HepG2 (cell line): ENCODE data around the gene STOML2. TPM values are rescaled to one million over a fixed set of nuclear protein-coding genes. Genes with fewer than 3 reads are reported as not detected.

Source experiments
- ATF1 ChIP-seq: IDR thresholded peaks from 2 replicates; pipeline ENCODE4 v1.6.1; 2016; ENCODE audit warnings: mild to moderate bottlenecking, control low read depth
- CC2D1A ChIP-seq: sonication (generic); formaldehyde crosslinking; IDR thresholded peaks from 2 replicates; pipeline ENCODE4 v1.8.1; 2023; ENCODE audit warnings: mild to moderate bottlenecking, missing genetic modification reagents
- DDIT3 ChIP-seq: sonication (generic); formaldehyde crosslinking; IDR thresholded peaks from 2 replicates; pipeline ENCODE4 v1.4.0; 2020; ENCODE audit warnings: mild to moderate bottlenecking, missing genetic modification reagents
- ELF3 ChIP-seq: IDR thresholded peaks from 2 replicates; pipeline ENCODE4 v1.6.1; 2016; ENCODE audit warnings: missing genetic modification reagents, missing compliant biosample characterization
- ETV6 ChIP-seq: sonication (generic); formaldehyde crosslinking; conservative IDR thresholded peaks from 2 replicates; pipeline ENCODE4 v1.4.0; 2020; ENCODE audit warnings: missing genetic modification reagents
- EZH2 ChIP-seq: conservative IDR thresholded peaks from 2 replicates; pipeline ENCODE4 v1.6.1; 2012; ENCODE audit warnings: mild to moderate bottlenecking, low read depth, low read length, moderate library complexity
- GLMP ChIP-seq: sonication (generic); formaldehyde crosslinking; IDR thresholded peaks from 2 replicates; pipeline ENCODE4 v1.9.0; 2021; ENCODE audit warnings: missing genetic modification reagents, mild to moderate bottlenecking, borderline replicate concordance
- HHEX ChIP-seq: IDR thresholded peaks from 2 replicates; pipeline ENCODE4 v1.6.1; 2016; ENCODE audit warnings: control low read depth
- HIVEP1 ChIP-seq: sonication (generic); formaldehyde crosslinking; IDR thresholded peaks from 2 replicates; pipeline ENCODE4 v1.4.0; 2020; ENCODE audit warnings: mild to moderate bottlenecking, missing genetic modification reagents
- KMT2B ChIP-seq: IDR thresholded peaks from 2 replicates; pipeline ENCODE4 v1.6.1; 2016; ENCODE audit warnings: missing genetic modification reagents, missing compliant biosample characterization
- LBX2 ChIP-seq: sonication (generic); formaldehyde crosslinking; IDR thresholded peaks from 2 replicates; pipeline ENCODE4 v1.5.0; 2020; ENCODE audit warnings: missing genetic modification reagents, mild to moderate bottlenecking, borderline replicate concordance
- MIER2 ChIP-seq: IDR thresholded peaks from 2 replicates; pipeline ENCODE4 v1.6.1; 2016; ENCODE audit warnings: missing biosample characterization, missing genetic modification reagents
- RERE ChIP-seq: IDR thresholded peaks from 2 replicates; pipeline ENCODE4 v1.6.1; 2016; ENCODE audit warnings: low read depth, missing genetic modification reagents, missing compliant biosample characterization
- SIX4 ChIP-seq: sonication (generic); formaldehyde crosslinking; IDR thresholded peaks from 2 replicates; pipeline ENCODE4 v1.4.0; 2020; ENCODE audit warnings: missing genetic modification reagents
- SMAD9 ChIP-seq: sonication (generic); formaldehyde crosslinking; IDR thresholded peaks from 2 replicates; pipeline ENCODE4 v1.5.1; 2020; ENCODE audit warnings: mild to moderate bottlenecking, missing genetic modification reagents
- SRF ChIP-seq: IDR thresholded peaks from 2 replicates; pipeline ENCODE4 v1.6.1; 2011; ENCODE audit warnings: mild to moderate bottlenecking, low read depth, low read length, moderate library complexity
- STAT5B ChIP-seq: sonication (generic); formaldehyde crosslinking; IDR thresholded peaks from 2 replicates; pipeline ENCODE4 v1.4.0; 2020; ENCODE audit warnings: missing genetic modification reagents
- ZBTB7A ChIP-seq: sonication (generic); formaldehyde crosslinking; IDR thresholded peaks from 2 replicates; pipeline ENCODE4 v1.8.0; 2022; ENCODE audit warnings: mild to moderate bottlenecking, missing genetic modification reagents
- ZNF207 ChIP-seq: fragments of 450-650 bp; IDR thresholded peaks from 2 replicates; pipeline ENCODE4 v1.6.1; 2016; ENCODE audit warnings: antibody characterized with exemption, borderline replicate concordance
- ZNF225 ChIP-seq: sonication (generic); formaldehyde crosslinking; IDR thresholded peaks from 2 replicates; pipeline ENCODE4 v1.4.0; 2020; ENCODE audit warnings: mild to moderate bottlenecking, missing genetic modification reagents
- ZNF430 ChIP-seq: sonication (generic); formaldehyde crosslinking; IDR thresholded peaks from 2 replicates; pipeline ENCODE4 v1.9.0; 2021; ENCODE audit warnings: mild to moderate bottlenecking, missing genetic modification reagents
- ZNF782 ChIP-seq: sonication (generic); formaldehyde crosslinking; IDR thresholded peaks from 2 replicates; pipeline ENCODE4 v1.4.0; 2020; ENCODE audit warnings: missing genetic modification reagents, mild to moderate bottlenecking, borderline replicate concordance
- ZNF841 ChIP-seq: sonication (generic); formaldehyde crosslinking; IDR thresholded peaks from 2 replicates; pipeline ENCODE4 v1.8.1; 2023; ENCODE audit warnings: missing genetic modification reagents, borderline replicate concordance
- ZNF878 ChIP-seq: sonication (generic); formaldehyde crosslinking; IDR thresholded peaks from 2 replicates; pipeline ENCODE4 v1.8.1; 2023; ENCODE audit warnings: mild to moderate bottlenecking, missing genetic modification reagents, moderate library complexity
- ZNF891 ChIP-seq: sonication (generic); formaldehyde crosslinking; IDR thresholded peaks from 2 replicates; pipeline ENCODE4 v1.5.0; 2020; ENCODE audit warnings: mild to moderate bottlenecking, missing genetic modification reagents
- polyA plus RNA-seq, 8 experiments: library from polyadenylated mRNA; depleted of rRNA in 3 of 8; stranded (reverse) in 7 of 8; unstranded in 1 of 8; fragments of >200 nt; fragmentation: Illumina TruSeq in 4 of 8; extraction: Trizol in 4 of 8; gene quantifications; 2 replicates each; pipeline versions ENCODE4 v1.2.1 to v1.2.3, GENCODE V29; 2011 to 2016; ENCODE audit warnings: low read depth in 4 of 8, missing spikeins in 1 of 8, mixed read lengths in 1 of 8; ENCODE audit not compliant: insufficient read depth in 1 of 8
- total RNA-seq, 5 experiments: library from RNA; depleted of rRNA; stranded (reverse); fragments of >200 nt; fragmentation: Illumina TruSeq; extraction: Trizol; gene quantifications; 2 replicates each; pipeline ENCODE4 v1.2.3, GENCODE V29; 2016; ENCODE audit warnings: low read depth in 1 of 5

Gene STOML2
- total and polyA plus RNA-seq, 2 of the 13 experiments (the other 11 are each of a cell fraction or from before 2014, with no cell fraction given) = 245 to 250 TPM

- peak; percentile 59; the same call in 1 of the 2 replicates for TF ChIP-seq STAT5B
- TF ChIP-seq EZH2 = no peak
- TF ChIP-seq HIVEP1 (CRISPR knock-in tag) = no peak
- TF ChIP-seq GLMP (CRISPR knock-in tag) = no peak
- no peak for TF ChIP-seq SRF
- TF ChIP-seq ZNF430 (CRISPR knock-in tag) = peak; percentile 30; the same call in 1 of the 2 replicates
- TF ChIP-seq HHEX (CRISPR knock-in tag) = no peak
- peak; percentile 74 for TF ChIP-seq ELF3 (CRISPR knock-in tag)
- TF ChIP-seq ZNF207 = no peak
- no peak for TF ChIP-seq ZNF225 (CRISPR knock-in tag)
- TF ChIP-seq ATF1 (CRISPR knock-in tag) = no peak
- no peak for TF ChIP-seq CC2D1A (CRISPR knock-in tag)
- peak; percentile 15; the same call in 1 of the 2 replicates for TF ChIP-seq ETV6
- peak; percentile 84; the same call in 1 of the 2 replicates for TF ChIP-seq ZNF878 (CRISPR knock-in tag)
- peak; percentile 77; the same call in 1 of the 2 replicates for TF ChIP-seq ZNF782 (CRISPR knock-in tag)
- no peak for TF ChIP-seq ZBTB7A (CRISPR knock-in tag)
- peak; percentile 85 for TF ChIP-seq SIX4 (CRISPR knock-in tag)
- TF ChIP-seq KMT2B (CRISPR knock-in tag) = peak; percentile 61
- TF ChIP-seq SMAD9 (CRISPR knock-in tag) = no peak
- no peak for TF ChIP-seq LBX2 (CRISPR knock-in tag)
- TF ChIP-seq DDIT3 (CRISPR knock-in tag) = no peak
- TF ChIP-seq ZNF891 = no peak
- TF ChIP-seq MIER2 (CRISPR knock-in tag) = no peak
- no peak for TF ChIP-seq RERE (CRISPR knock-in tag)
- no peak for TF ChIP-seq ZNF841 (CRISPR knock-in tag)
Observed at GRCh38 chr9:35079426-35080341, 23.2 kb downstream of the STOML2 start, which contains the start of gene FANCG (continued).
